ENCODE results near the gene GPRC5A. TPM values are rescaled to one million over a fixed set of nuclear protein-coding genes. Genes with fewer than 3 reads are reported as not detected.
A peak's percentile ranks its signal among the peaks of the same experiment; 100 is the strongest.

The GPRC5A gene
- total and polyA plus RNA-seq, 2 donors (not counting 1 experiment from before 2014, with no cell fraction given): 4.8 to 46.8 TPM

DNA sequence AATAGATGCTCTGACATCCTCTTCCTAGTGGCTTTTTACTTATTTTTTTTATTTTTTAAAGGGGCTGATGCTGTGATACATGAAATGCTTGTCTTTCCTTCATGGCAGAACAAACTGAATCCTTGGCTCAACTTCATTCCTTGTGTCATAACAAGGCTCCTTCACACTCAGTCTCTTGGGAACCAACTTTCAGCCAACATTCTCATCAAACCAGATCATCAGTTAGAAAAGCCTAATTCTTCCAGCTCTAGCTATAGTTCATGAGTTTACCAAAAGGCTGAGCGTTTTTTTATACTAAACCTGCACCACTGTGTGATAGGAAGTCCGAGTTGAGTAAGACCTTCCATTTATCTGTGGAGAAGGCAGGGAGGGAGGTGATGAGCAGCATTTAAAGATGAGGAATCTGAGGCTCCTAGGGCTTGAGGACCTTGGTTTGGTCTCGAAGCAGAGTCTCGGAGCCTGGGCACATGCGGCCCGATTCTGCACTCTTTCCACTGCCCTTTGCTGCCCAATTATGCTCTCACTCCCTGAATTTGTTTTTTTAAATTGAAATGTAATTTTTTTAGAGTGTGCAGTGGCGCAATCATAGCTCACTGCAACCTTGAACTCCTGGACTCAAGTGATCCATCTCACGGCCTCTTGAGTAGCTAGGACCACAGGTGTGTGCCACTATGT lies 52.4 kb downstream of the GPRC5A start:
- Histone ChIP-seq H3K27ac (ENCODE audit: insufficient read depth, low read length) (no peak overlapping the region), H3K9me3 (ENCODE audit: control insufficient read depth, insufficient read depth, low read depth, low read length) (no peaks in the 10 kb centered on the region), H3K27me3 (ENCODE audit: control insufficient read depth, insufficient read depth, low read length) (no peaks in the 10 kb centered on the region), H3K36me3 (ENCODE audit: control insufficient read depth, insufficient read depth, low read length) (no peaks in the 10 kb centered on the region), H3K4me1 (ENCODE audit: control insufficient read depth, extremely low read depth, insufficient read depth, low read length) (peaks cover 3% of the 10 kb centered on the region), H3K79me2 (ENCODE audit: control insufficient read depth, insufficient read depth, low read length) (no peaks in the 10 kb centered on the region), H3K4me3 (replicated peaks in 1 of 4; ENCODE audit: control extremely low read depth in 1 of 4, insufficient read depth in 1 of 4, low read depth in 3 of 4, low read length in 4 of 4) (no peak overlapping the region), H2AFZ (ENCODE audit: low read length) (no peak overlapping the region), H3K9ac (ENCODE audit: insufficient read depth, low read length) (no peak overlapping the region), H3K4me2 (ENCODE audit: extremely low read depth, insufficient read depth, low read length) (no peak overlapping the region), H4K20me1 (ENCODE audit: control insufficient read depth, extremely low read depth, insufficient read depth, low read length) (no peaks in the 10 kb centered on the region)
- TF ChIP-seq, protein P1, sequence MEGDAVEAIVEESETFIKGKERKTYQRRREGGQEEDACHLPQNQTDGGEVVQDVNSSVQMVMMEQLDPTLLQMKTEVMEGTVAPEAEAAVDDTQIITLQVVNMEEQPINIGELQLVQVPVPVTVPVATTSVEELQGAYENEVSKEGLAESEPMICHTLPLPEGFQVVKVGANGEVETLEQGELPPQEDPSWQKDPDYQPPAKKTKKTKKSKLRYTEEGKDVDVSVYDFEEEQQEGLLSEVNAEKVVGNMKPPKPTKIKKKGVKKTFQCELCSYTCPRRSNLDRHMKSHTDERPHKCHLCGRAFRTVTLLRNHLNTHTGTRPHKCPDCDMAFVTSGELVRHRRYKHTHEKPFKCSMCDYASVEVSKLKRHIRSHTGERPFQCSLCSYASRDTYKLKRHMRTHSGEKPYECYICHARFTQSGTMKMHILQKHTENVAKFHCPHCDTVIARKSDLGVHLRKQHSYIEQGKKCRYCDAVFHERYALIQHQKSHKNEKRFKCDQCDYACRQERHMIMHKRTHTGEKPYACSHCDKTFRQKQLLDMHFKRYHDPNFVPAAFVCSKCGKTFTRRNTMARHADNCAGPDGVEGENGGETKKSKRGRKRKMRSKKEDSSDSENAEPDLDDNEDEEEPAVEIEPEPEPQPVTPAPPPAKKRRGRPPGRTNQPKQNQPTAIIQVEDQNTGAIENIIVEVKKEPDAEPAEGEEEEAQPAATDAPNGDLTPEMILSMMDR (conservative IDR thresholded peaks at IDR 0.05 in 1 of 2, IDR thresholded peaks at IDR 0.05 in 1 of 2; ENCODE audit: low read depth in 1 of 2, low read length in 2 of 2): no peak
- TF ChIP-seq EZH2 (IDR thresholded peaks at IDR 0.05; ENCODE audit: low read length, missing control alignments): no peak
- DNase-seq (ENCODE audit: low read depth in 2 of 2): peak; percentile 12 to 25

DNA sequence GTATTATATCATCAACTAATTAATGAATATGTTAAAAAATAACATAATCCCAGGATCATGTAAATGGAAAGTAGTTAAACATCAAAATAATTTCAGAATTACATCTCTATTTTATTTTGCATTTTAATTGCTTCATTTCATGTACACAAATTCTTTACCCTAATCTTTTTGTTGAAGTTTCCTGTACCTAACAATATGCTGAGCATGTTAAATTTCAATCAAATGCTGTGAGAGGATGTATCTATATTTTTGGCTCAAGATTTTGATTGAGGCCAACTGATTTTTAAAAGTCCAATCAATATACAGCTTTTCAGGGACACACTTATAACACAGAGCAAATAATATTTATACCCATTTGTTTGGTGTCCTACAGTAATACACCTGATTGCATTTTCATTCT lies 54.2 kb downstream of the GPRC5A start:
- Histone ChIP-seq H2AFZ (ENCODE audit: low read length) (no peak overlapping the region), H3K4me3 (replicated peaks in 1 of 4; ENCODE audit: control extremely low read depth in 1 of 4, insufficient read depth in 1 of 4, low read depth in 3 of 4, low read length in 4 of 4) (no peak overlapping the region), H3K9ac (ENCODE audit: insufficient read depth, low read length) (no peak overlapping the region), H4K20me1 (ENCODE audit: control insufficient read depth, extremely low read depth, insufficient read depth, low read length) (no peaks in the 10 kb centered on the region), H3K79me2 (ENCODE audit: control insufficient read depth, insufficient read depth, low read length) (no peaks in the 10 kb centered on the region), H3K36me3 (ENCODE audit: control insufficient read depth, insufficient read depth, low read length) (no peaks in the 10 kb centered on the region), H3K4me2 (ENCODE audit: extremely low read depth, insufficient read depth, low read length) (no peak overlapping the region), H3K27me3 (ENCODE audit: control insufficient read depth, insufficient read depth, low read length) (no peaks in the 10 kb centered on the region), H3K9me3 (ENCODE audit: control insufficient read depth, insufficient read depth, low read depth, low read length) (no peaks in the 10 kb centered on the region), H3K4me1 (ENCODE audit: control insufficient read depth, extremely low read depth, insufficient read depth, low read length) (peaks cover 3% of the 10 kb centered on the region), H3K27ac (ENCODE audit: insufficient read depth, low read length) (no peak overlapping the region)
- DNase-seq (ENCODE audit: low read depth in 2 of 2): no peak
- TF ChIP-seq, protein P1 (conservative IDR thresholded peaks at IDR 0.05 in 1 of 2, IDR thresholded peaks at IDR 0.05 in 1 of 2; ENCODE audit: low read depth in 1 of 2, low read length in 2 of 2): no peak
- no peak for TF ChIP-seq EZH2 (IDR thresholded peaks at IDR 0.05; ENCODE audit: low read length, missing control alignments)

DNA sequence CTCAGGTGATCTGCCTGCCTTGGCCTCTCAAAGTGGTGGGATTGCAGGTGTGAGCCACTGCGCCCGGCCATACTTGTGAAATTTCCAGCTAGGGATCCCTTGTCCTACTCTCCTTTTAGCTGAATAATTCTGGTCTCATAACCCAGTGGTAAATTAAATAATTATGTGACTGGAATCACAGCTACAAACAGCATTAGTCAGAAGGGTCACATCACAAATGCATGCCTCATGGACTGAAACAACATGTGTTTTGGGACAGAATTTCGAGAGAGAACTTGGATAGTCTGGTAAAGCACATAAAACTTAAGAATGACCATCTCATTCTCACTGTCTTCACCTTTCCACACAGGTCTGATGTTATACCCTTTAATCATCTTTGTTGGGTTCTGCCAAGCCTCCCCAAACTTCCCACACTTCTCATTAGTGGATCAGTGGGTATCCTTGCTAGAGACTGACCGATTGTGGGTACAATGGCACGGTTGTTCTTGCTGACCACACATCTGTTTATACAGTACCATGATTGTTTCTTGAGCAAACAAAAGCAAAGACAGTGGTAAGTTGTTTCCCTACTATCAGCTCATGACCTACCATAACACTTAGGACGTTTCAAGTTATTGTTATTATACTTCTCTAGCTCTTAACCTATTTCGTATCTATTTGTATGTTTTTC lies 55.5 kb downstream of the GPRC5A start:
- Histone ChIP-seq H3K36me3 (ENCODE audit: control insufficient read depth, insufficient read depth, low read length) (no peaks in the 10 kb centered on the region), H3K27me3 (ENCODE audit: control insufficient read depth, insufficient read depth, low read length) (no peaks in the 10 kb centered on the region), H3K9me3 (ENCODE audit: control insufficient read depth, insufficient read depth, low read depth, low read length) (no peaks in the 10 kb centered on the region), H3K27ac (ENCODE audit: insufficient read depth, low read length) (no peak overlapping the region), H3K4me2 (ENCODE audit: extremely low read depth, insufficient read depth, low read length) (no peak overlapping the region), H3K4me3 (replicated peaks in 1 of 4; ENCODE audit: control extremely low read depth in 1 of 4, insufficient read depth in 1 of 4, low read depth in 3 of 4, low read length in 4 of 4) (no peak overlapping the region), H2AFZ (ENCODE audit: low read length) (no peak overlapping the region), H3K4me1 (ENCODE audit: control insufficient read depth, extremely low read depth, insufficient read depth, low read length) (peaks cover 3% of the 10 kb centered on the region), H3K9ac (ENCODE audit: insufficient read depth, low read length) (no peak overlapping the region), H3K79me2 (ENCODE audit: control insufficient read depth, insufficient read depth, low read length) (no peaks in the 10 kb centered on the region), H4K20me1 (ENCODE audit: control insufficient read depth, extremely low read depth, insufficient read depth, low read length) (no peaks in the 10 kb centered on the region)
- TF ChIP-seq EZH2 (IDR thresholded peaks at IDR 0.05; ENCODE audit: low read length, missing control alignments): no peak
- TF ChIP-seq, protein P1 (conservative IDR thresholded peaks at IDR 0.05 in 1 of 2, IDR thresholded peaks at IDR 0.05 in 1 of 2; ENCODE audit: low read depth in 1 of 2, low read length in 2 of 2): no peak
- DNase-seq (ENCODE audit: low read depth in 2 of 2): no peak
